ENCODE data around the gene ADD3. TPM values are rescaled to one million over a fixed set of nuclear protein-coding genes. Genes with fewer than 3 reads are reported as not detected.

ADD3 gene
- total and polyA plus RNA-seq, 2 of the 13 experiments (the other 11 are each of a cell fraction or from before 2014, with no cell fraction given) = 44.7 to 57.5 TPM

GRCh38 chr10:109988212-109988596 lies 19.6 kb upstream of the ADD3 start:
- DNase-seq (ENCODE audit: low spot score) (no peak), FAIRE-seq (no peak), ATAC-seq (no peak)
- no peaks in the 10 kb centered on the region for H3K27me3 ChIP-seq (ENCODE audit: control insufficient read depth in 1 of 2, insufficient read depth in 2 of 2, low read length in 2 of 2)
- H3K4me1 ChIP-seq (ENCODE audit: insufficient read depth, low read length) = peaks cover 14% of the 10 kb centered on the region; the same call in 1 of the 2 replicates
- 92% methylated on average over 1 of the region's 1 CpG for WGBS (ENCODE audit: low lambda C conversion rate)
- intact Hi-C loops (cut with micrococcal nuclease; ENCODE audit: unreplicated experiment) = no loop called here
- BruUV-seq (replicated peaks) = no TSS peak
- no peak overlapping the region for H3K9ac ChIP-seq (ENCODE audit: insufficient read depth, low read depth, low read length)
- in situ Hi-C loops (cut with HindIII; ENCODE audit: extremely low pct_ligation_motif_present, low pct_unique_long_range_greater_than_20kb) = no loop called here
- H3K4me3 ChIP-seq (replicated peaks in 1 of 3; ENCODE audit: insufficient read depth in 1 of 3, low read depth in 2 of 3, low read length in 3 of 3) = no peak overlapping the region
- H3K79me2 ChIP-seq (ENCODE audit: insufficient read depth, low read length) = no peaks in the 10 kb centered on the region
- POLR2A ChIA-PET = interaction anchor here (1.2 to 1.7 kb wide), 3 partner anchors 10 to 20 kb away, joined by 3 to 5 read pairs (median 4); partner anchors contain the start of gene ADD3
- no peak overlapping the region for H2AFZ ChIP-seq (ENCODE audit: low read length)
- H3K4me2 ChIP-seq (ENCODE audit: low read depth, low read length) = no peak overlapping the region
- H4K20me1 ChIP-seq (ENCODE audit: insufficient read depth, low read length) = no peaks in the 10 kb centered on the region
- H3K36me3 ChIP-seq (replicated peaks in 1 of 2; ENCODE audit: control insufficient read depth in 1 of 2, insufficient read depth in 2 of 2, low read length in 2 of 2) = no peaks in the 10 kb centered on the region
- no peak for TF ChIP-seq ZNF770 (CRISPR knock-in tag; IDR thresholded peaks at IDR 0.05)
- TF ChIP-seq NFIB (CRISPR knock-in tag; IDR thresholded peaks at IDR 0.05; ENCODE audit: borderline replicate concordance) = no peak
- no peak for TF ChIP-seq REPIN1 (CRISPR knock-in tag; IDR thresholded peaks at IDR 0.05; ENCODE audit: borderline replicate concordance, low read depth)
- TF ChIP-seq ZNF281 (CRISPR knock-in tag; IDR thresholded peaks at IDR 0.05; ENCODE audit: borderline replicate concordance) = no peak
- TF ChIP-seq ZSCAN31 (CRISPR knock-in tag; IDR thresholded peaks at IDR 0.05; ENCODE audit: low read depth) = no peak
- TF ChIP-seq ZNF317 (CRISPR knock-in tag; IDR thresholded peaks at IDR 0.05) = no peak
- no peak for TF ChIP-seq ZNF841 (CRISPR knock-in tag; IDR thresholded peaks at IDR 0.05; ENCODE audit: borderline replicate concordance)
- no peaks in the 10 kb centered on the region for H3K9me3 ChIP-seq (ENCODE audit: low read length)
- no peak overlapping the region for H3K27ac ChIP-seq (ENCODE audit: extremely low read length, insufficient read depth, low read length)
- CTCF ChIA-PET (ENCODE audit: low intra/inter-chr PET ratio, low total read pairs) = no interaction called here

All from HepG2 (cell line).